ENCODE measurements around the gene TRAK1. TPM values are rescaled to one million over a fixed set of nuclear protein-coding genes. Genes with fewer than 3 reads are reported as not detected.

Gene TRAK1
- total and polyA plus RNA-seq, 2 donors (not counting 1 experiment from before 2014, with no cell fraction given) = 71.3 to 129 TPM

DNA sequence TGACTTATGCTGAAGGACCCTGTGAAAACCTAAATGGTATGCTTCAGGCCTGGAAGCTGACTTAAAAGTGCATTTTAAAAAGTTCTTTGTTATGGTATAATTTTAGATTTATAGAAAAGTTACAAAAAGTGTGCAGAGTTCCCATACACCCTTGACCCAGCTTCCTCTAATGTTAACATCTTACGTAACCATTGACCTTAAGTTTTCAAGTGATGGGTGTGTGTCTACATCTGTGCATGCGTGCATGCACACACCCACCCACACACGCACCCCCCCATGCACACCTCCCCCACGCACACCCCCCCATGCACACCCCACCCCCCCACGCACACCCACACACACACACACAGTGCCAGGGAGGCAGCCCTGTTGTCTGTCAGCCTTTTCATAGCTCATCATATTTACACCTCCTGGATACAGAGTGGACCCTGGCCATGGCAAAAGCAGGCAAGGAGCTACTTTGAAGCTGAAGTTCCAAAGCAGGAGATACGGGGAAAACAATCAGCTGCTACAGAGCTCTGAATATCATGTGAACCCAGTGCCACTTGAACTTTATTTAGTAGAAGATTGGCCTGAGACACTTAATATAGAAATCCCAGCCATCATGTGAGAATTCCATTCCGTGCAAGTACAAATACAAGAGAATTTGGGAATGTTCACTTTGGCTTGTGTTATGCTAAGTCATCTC, 30.0 kb upstream of the TRAK1 start:
- CTCF ChIA-PET = interaction anchor here (0.8 to 2.0 kb wide), 6 partner anchors 9 to 48 kb away, joined by 3 to 10 read pairs (median 6); no protein-coding TSS in a partner anchor
- H3K27me3 ChIP-seq (replicated peaks in 1 of 4; ENCODE audit: control extremely low read depth in 1 of 4, control insufficient read depth in 3 of 4, insufficient read depth in 4 of 4, low read length in 3 of 4) = no peaks in the 10 kb centered on the region
- TF ChIP-seq, protein P1, sequence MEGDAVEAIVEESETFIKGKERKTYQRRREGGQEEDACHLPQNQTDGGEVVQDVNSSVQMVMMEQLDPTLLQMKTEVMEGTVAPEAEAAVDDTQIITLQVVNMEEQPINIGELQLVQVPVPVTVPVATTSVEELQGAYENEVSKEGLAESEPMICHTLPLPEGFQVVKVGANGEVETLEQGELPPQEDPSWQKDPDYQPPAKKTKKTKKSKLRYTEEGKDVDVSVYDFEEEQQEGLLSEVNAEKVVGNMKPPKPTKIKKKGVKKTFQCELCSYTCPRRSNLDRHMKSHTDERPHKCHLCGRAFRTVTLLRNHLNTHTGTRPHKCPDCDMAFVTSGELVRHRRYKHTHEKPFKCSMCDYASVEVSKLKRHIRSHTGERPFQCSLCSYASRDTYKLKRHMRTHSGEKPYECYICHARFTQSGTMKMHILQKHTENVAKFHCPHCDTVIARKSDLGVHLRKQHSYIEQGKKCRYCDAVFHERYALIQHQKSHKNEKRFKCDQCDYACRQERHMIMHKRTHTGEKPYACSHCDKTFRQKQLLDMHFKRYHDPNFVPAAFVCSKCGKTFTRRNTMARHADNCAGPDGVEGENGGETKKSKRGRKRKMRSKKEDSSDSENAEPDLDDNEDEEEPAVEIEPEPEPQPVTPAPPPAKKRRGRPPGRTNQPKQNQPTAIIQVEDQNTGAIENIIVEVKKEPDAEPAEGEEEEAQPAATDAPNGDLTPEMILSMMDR (IDR thresholded peaks at IDR 0.05) = no peak
- no peak for TF ChIP-seq EZH2 (IDR thresholded peaks at IDR 0.05; ENCODE audit: borderline replicate concordance, insufficient read depth, low read depth, low read length, poor library complexity, severe bottlenecking)
- H3K36me3 ChIP-seq (replicated peaks in 1 of 2; ENCODE audit: control extremely low read depth in 1 of 2, control insufficient read depth in 1 of 2, extremely low read depth in 1 of 2, insufficient read depth in 2 of 2, low read length in 1 of 2) = no peaks in the 10 kb centered on the region
- peaks cover 0 to 2% (median 0%) of the 10 kb centered on the region in 3 donors for H3K9me3 ChIP-seq (ENCODE audit: control extremely low read depth in 1 of 3, control insufficient read depth in 2 of 3, insufficient read depth in 1 of 3, low read length in 2 of 3)
- peak overlapping the region; percentile 59 for H3K4me3 Mint-ChIP-seq
- H3K9ac ChIP-seq (ENCODE audit: low read length) = no peak overlapping the region
- H3K27ac ChIP-seq (ENCODE audit: low read length in 2 of 2) = peak overlapping the region; percentile 51 to 100
- H3K9me3 Mint-ChIP-seq (ENCODE audit: insufficient read depth) = no peaks in the 10 kb centered on the region
- no peak overlapping the region for H2AFZ ChIP-seq (ENCODE audit: insufficient read depth, low read depth, low read length, poor library complexity, severe bottlenecking)
- intact Hi-C loops (cut with micrococcal nuclease) = no loop called here
- POLR2A ChIA-PET = interaction anchor here (0.7 to 2.0 kb wide), 6 partner anchors 9 to 99 kb away, joined by 4 to 8 read pairs (median 4); partner anchors contain the start of gene ULK4
- DNase-seq (peak; percentile 49), ATAC-seq (ENCODE audit: low read depth) (peak; percentile 71)
- no peaks in the 10 kb centered on the region for H3K27me3 Mint-ChIP-seq
- H3K4me3 ChIP-seq (ENCODE audit: control extremely low read depth in 1 of 5, extremely low read depth in 1 of 5, insufficient read depth in 1 of 5, low read depth in 2 of 5, low read length in 4 of 5) = no peak overlapping the region
- H4K20me1 ChIP-seq (ENCODE audit: control insufficient read depth, insufficient read depth, low read length, poor library complexity, severe bottlenecking) = no peaks in the 10 kb centered on the region
- peaks cover 84% of the 10 kb centered on the region for H3K4me1 Mint-ChIP-seq
- peak overlapping the region; percentile 77 for H3K27ac Mint-ChIP-seq
- H3K79me2 ChIP-seq (ENCODE audit: control insufficient read depth, insufficient read depth, low read length) = peaks cover 97% of the 10 kb centered on the region
- H3K4me2 ChIP-seq (replicated peaks; ENCODE audit: low read depth, low read length, poor library complexity, severe bottlenecking) = peak overlapping the region; percentile 48
- peaks cover 89 to 91% of the 10 kb centered on the region in 2 donors for H3K4me1 ChIP-seq (ENCODE audit: control insufficient read depth in 2 of 2, insufficient read depth in 2 of 2, low read length in 2 of 2)
- WGBS (ENCODE audit: insufficient coverage) = 100% methylated on average over 1 of the region's 7 CpGs

Measured in B cell (primary cell).